Keratinocyte (primary cell): ENCODE results near the gene FNDC4. TPM values are rescaled to one million over a fixed set of nuclear protein-coding genes. Genes with fewer than 3 reads are reported as not detected.

Experiments
- DNase-seq: peaks from one replicate; pipeline ENCODE4 v3.0.0-alpha.2; 2011; ENCODE audit warnings: low read depth, missing footprints, low spot score
- FAIRE-seq: peaks from 2 replicates; lab custom pipeline; 2011; peaks lifted over from hg19 to GRCh38; lab: Jason Lieb, UNC
- H2AFZ ChIP-seq: 2 replicates; pipeline ENCODE4 v1.6.0; 2012; ENCODE audit warnings: low read length, control low read depth, inconsistent platforms; ENCODE audit not compliant: control insufficient read depth
- H3K27ac ChIP-seq: 2 replicates; pipeline ENCODE4 v1.5.1; 2011; ENCODE audit warnings: low read length; ENCODE audit not compliant: control insufficient read depth, insufficient read depth
- H3K27me3 ChIP-seq: 3 replicates; pipeline ENCODE4 v1.6.0; 2011; ENCODE audit warnings: low read length; ENCODE audit not compliant: control insufficient read depth, insufficient read depth; ENCODE audit errors: extremely low read depth
- H3K36me3 ChIP-seq, 2 experiments: 2 replicates in 1 of 2; 3 replicates in 1 of 2; pipeline ENCODE4 v1.5.1; 2011; ENCODE audit warnings: low read length in 2 of 2, mild to moderate bottlenecking in 1 of 2; ENCODE audit not compliant: control insufficient read depth in 2 of 2, insufficient read depth in 2 of 2; ENCODE audit errors: extremely low read depth in 1 of 2
- H3K4me1 ChIP-seq: 3 replicates; pipeline ENCODE4 v1.5.1; 2011; ENCODE audit warnings: low read length; ENCODE audit not compliant: control insufficient read depth, insufficient read depth; ENCODE audit errors: extremely low read depth
- H3K4me2 ChIP-seq: 3 replicates; pipeline ENCODE4 v1.6.0; 2011; ENCODE audit warnings: low read depth, low read length; ENCODE audit not compliant: control insufficient read depth, insufficient read depth; ENCODE audit errors: extremely low read depth
- H3K4me3 ChIP-seq, 3 experiments: fragments of 200-600 bp in 1 of 3; sonication (generic) in 1 of 3; 2 replicates in 2 of 3; 3 replicates in 1 of 3; pipeline ENCODE4 v1.5.1; 2011 to 2016; ENCODE audit warnings: low read length in 3 of 3, mild to moderate bottlenecking in 3 of 3, control low read depth in 2 of 3, inconsistent platforms in 1 of 3, low read depth in 1 of 3, mixed read lengths in 1 of 3, mixed run types in 1 of 3, moderate library complexity in 1 of 3; ENCODE audit not compliant: control insufficient read depth in 2 of 3, insufficient read depth in 2 of 3; ENCODE audit errors: extremely low read depth in 1 of 3
- H3K79me2 ChIP-seq: 2 replicates; pipeline ENCODE4 v1.6.0; 2012; ENCODE audit warnings: low read length; ENCODE audit not compliant: control insufficient read depth, insufficient read depth
- H3K9ac ChIP-seq: 3 replicates; pipeline ENCODE4 v1.6.0; 2011; ENCODE audit warnings: low read length; ENCODE audit not compliant: control insufficient read depth, insufficient read depth; ENCODE audit errors: extremely low read depth
- H3K9me1 ChIP-seq: 3 replicates; pipeline ENCODE4 v1.6.0; 2011; ENCODE audit warnings: low read length; ENCODE audit not compliant: control insufficient read depth, insufficient read depth; ENCODE audit errors: extremely low read depth
- H3K9me3 ChIP-seq: 2 replicates; pipeline ENCODE4 v1.5.1; 2012; ENCODE audit warnings: low read depth, low read length; ENCODE audit not compliant: control insufficient read depth
- H4K20me1 ChIP-seq: 3 replicates; pipeline ENCODE4 v1.6.0; 2011; ENCODE audit warnings: low read length; ENCODE audit not compliant: control insufficient read depth, insufficient read depth; ENCODE audit errors: extremely low read depth
- EZH2 ChIP-seq: IDR thresholded peaks from one replicate; pipeline ENCODE4 v1.6.1; 2012; ENCODE audit warnings: inconsistent platforms, mild to moderate bottlenecking, low read length, moderate library complexity
- dilution Hi-C: fragments of 300-500 bp; cut with MboI; formaldehyde crosslinking; loops from one replicate; pipeline ENCODE4 v1.7.0; 2020; ENCODE audit warnings: low sequenced_read_pairs; ENCODE audit not compliant: extremely low pct_ligation_motif_present
- polyA plus RNA-seq, 5 experiments: library from polyadenylated mRNA; depleted of rRNA in 3 of 5; stranded (reverse) in 3 of 5; stranded (forward) in 1 of 5; unstranded in 1 of 5; fragments of >200 nt; gene quantifications; 1 replicate in 1 of 5; 2 replicates in 3 of 5; 3 replicates in 1 of 5; pipeline versions ENCODE4 v1.2.1 to v1.2.3, GENCODE V29; 2011 to 2012; ENCODE audit warnings: missing spikeins in 2 of 5, low read depth in 1 of 5, low replicate concordance in 1 of 5
- TF ChIP-seq, protein P1 (sequence below), 3 experiments: IDR thresholded peaks in 1 of 3; conservative IDR thresholded peaks in 1 of 3; optimal IDR thresholded peaks in 1 of 3; 2 replicates in 2 of 3; 3 replicates in 1 of 3; pipeline versions ENCODE3 to v1.5.1; 2011; ENCODE audit warnings: low read length in 3 of 3, mild to moderate bottlenecking in 3 of 3, moderate library complexity in 2 of 3, control low read depth in 1 of 3, inconsistent platforms in 1 of 3; ENCODE audit not compliant: insufficient read depth in 2 of 3; ENCODE audit errors: extremely low read depth in 1 of 3

Gene FNDC4
- polyA plus RNA-seq, 1 donor (not counting 4 experiments of a cell fraction or from before 2014, with no cell fraction given): 6.3 TPM

DNA sequence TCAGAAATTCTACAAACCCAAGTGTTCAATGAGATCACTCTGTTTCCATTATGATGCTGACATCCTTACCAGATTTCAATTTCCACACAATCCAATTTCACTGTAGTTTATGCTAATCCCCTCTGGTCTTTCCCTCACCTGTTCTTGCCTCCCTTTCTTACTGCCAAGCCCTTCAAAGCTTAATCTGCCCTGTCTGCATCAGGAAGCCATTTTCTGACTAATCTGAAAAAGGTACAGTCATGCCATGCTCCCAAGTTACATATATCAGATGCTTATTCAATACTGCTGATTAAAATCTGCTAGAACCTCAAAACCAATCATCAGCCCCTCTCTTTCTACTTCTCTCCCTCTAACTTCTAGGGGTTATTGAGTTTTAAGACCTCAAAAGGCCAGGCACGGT is 43.9 kb downstream of the FNDC4 start:
- H3K9me3 ChIP-seq: no peaks in the 10 kb centered on the region
- no peak overlapping the region for H3K9ac ChIP-seq
- H3K4me2 ChIP-seq: no peak overlapping the region
- H2AFZ ChIP-seq: no peak overlapping the region
- DNase-seq: no peak
- no peaks in the 10 kb centered on the region for H3K79me2 ChIP-seq
- peaks cover 7 to 20% of the 10 kb centered on the region in 2 experiments for H3K36me3 ChIP-seq
- dilution Hi-C loops: no loop called here
- H3K4me3 ChIP-seq: no peak overlapping the region
- no peaks in the 10 kb centered on the region for H4K20me1 ChIP-seq
- no peak overlapping the region for H3K27ac ChIP-seq
- H3K27me3 ChIP-seq: no peaks in the 10 kb centered on the region
- peaks cover 7% of the 10 kb centered on the region for H3K4me1 ChIP-seq
- no peak for FAIRE-seq
- no peaks in the 10 kb centered on the region for H3K9me1 ChIP-seq
- TF ChIP-seq EZH2: no peak
- TF ChIP-seq, protein P1, sequence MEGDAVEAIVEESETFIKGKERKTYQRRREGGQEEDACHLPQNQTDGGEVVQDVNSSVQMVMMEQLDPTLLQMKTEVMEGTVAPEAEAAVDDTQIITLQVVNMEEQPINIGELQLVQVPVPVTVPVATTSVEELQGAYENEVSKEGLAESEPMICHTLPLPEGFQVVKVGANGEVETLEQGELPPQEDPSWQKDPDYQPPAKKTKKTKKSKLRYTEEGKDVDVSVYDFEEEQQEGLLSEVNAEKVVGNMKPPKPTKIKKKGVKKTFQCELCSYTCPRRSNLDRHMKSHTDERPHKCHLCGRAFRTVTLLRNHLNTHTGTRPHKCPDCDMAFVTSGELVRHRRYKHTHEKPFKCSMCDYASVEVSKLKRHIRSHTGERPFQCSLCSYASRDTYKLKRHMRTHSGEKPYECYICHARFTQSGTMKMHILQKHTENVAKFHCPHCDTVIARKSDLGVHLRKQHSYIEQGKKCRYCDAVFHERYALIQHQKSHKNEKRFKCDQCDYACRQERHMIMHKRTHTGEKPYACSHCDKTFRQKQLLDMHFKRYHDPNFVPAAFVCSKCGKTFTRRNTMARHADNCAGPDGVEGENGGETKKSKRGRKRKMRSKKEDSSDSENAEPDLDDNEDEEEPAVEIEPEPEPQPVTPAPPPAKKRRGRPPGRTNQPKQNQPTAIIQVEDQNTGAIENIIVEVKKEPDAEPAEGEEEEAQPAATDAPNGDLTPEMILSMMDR (optimal IDR thresholded peaks at IDR 0.05 in 1 of 3, IDR thresholded peaks at IDR 0.05 in 1 of 3, conservative IDR thresholded peaks at IDR 0.05 in 1 of 3; ENCODE audit: extremely low read depth in 1 of 3, insufficient read depth in 2 of 3, low read length in 3 of 3): no peak

- H3K79me2 ChIP-seq: no peaks in the 10 kb centered on the region
- peaks cover 1 to 25% of the 10 kb centered on the region in 2 experiments for H3K36me3 ChIP-seq
- H3K4me2 ChIP-seq: no peak overlapping the region
- no peak overlapping the region for H3K9ac ChIP-seq
- H3K9me3 ChIP-seq: no peaks in the 10 kb centered on the region
- no peaks in the 10 kb centered on the region for H4K20me1 ChIP-seq
- DNase-seq: no peak
- no peak for FAIRE-seq
- H3K4me1 ChIP-seq: peaks cover 17% of the 10 kb centered on the region
- no peak overlapping the region for H3K27ac ChIP-seq
- dilution Hi-C loops: no loop called here
- no peak overlapping the region for H2AFZ ChIP-seq
- H3K9me1 ChIP-seq: no peaks in the 10 kb centered on the region
- H3K4me3 ChIP-seq: no peak overlapping the region
- no peak for TF ChIP-seq EZH2
- TF ChIP-seq, protein P1 (optimal IDR thresholded peaks at IDR 0.05 in 1 of 3, IDR thresholded peaks at IDR 0.05 in 1 of 3, conservative IDR thresholded peaks at IDR 0.05 in 1 of 3; ENCODE audit: extremely low read depth in 1 of 3, insufficient read depth in 2 of 3, low read length in 3 of 3): no peak
- no peaks in the 10 kb centered on the region for H3K27me3 ChIP-seq
Observed at GRCh38 chr2:27448381-27448780, 46.6 kb downstream of the FNDC4 start.
